HEK293T (cell line): ENCODE measurements around the gene RNF8.

Experiments
- CTCF ChIA-PET: fragments of 350-600 bp; formaldehyde crosslinking; extraction: SDS; loops from one replicate; lab custom pipeline; 2021; ENCODE audit warnings: antibody characterized with exemption, inconsistent platforms; lab: Yijun Ruan, JAX
- POLR2A ChIA-PET: fragments of 350-600 bp; formaldehyde crosslinking; extraction: SDS; loops from one replicate; lab custom pipeline; 2020; ENCODE audit warnings: antibody characterized with exemption, inconsistent platforms; lab: Yijun Ruan, JAX
- DNase-seq: peaks from one replicate; pipeline ENCODE4 v3.0.0; 2012; ENCODE audit warnings: mixed read lengths; ENCODE audit errors: extremely low spot score
- ARNT ChIP-seq: fragments of 450-650 bp; IDR thresholded peaks from 2 replicates; pipeline ENCODE4 v1.6.1; 2017; ENCODE audit warnings: mild to moderate bottlenecking
- BHLHE40 ChIP-seq: fragments of 450-650 bp; IDR thresholded peaks from 2 replicates; pipeline ENCODE4 v1.6.1; 2016; ENCODE audit warnings: mild to moderate bottlenecking, moderate library complexity, borderline replicate concordance
- CTBP1 ChIP-seq: fragments of 450-650 bp; IDR thresholded peaks from 2 replicates; pipeline ENCODE4 v1.6.1; 2016; ENCODE audit warnings: borderline replicate concordance
- ELF4 ChIP-seq: fragments of 450-650 bp; IDR thresholded peaks from 2 replicates; pipeline ENCODE4 v1.6.1; 2017; ENCODE audit warnings: antibody characterized with exemption
- FOXA1 ChIP-seq: fragments of 450-650 bp; IDR thresholded peaks from 2 replicates; pipeline ENCODE4 v1.6.1; 2016; ENCODE audit warnings: mild to moderate bottlenecking
- FOXK2 ChIP-seq: fragments of 450-650 bp; IDR thresholded peaks from 2 replicates; pipeline ENCODE4 v1.6.1; 2016; ENCODE audit warnings: mild to moderate bottlenecking
- FOXM1 ChIP-seq: fragments of 450-650 bp; IDR thresholded peaks from 2 replicates; pipeline ENCODE4 v1.6.1; 2017; ENCODE audit warnings: mild to moderate bottlenecking, borderline replicate concordance
- HDGF ChIP-seq: fragments of 450-650 bp; IDR thresholded peaks from 2 replicates; pipeline ENCODE4 v1.6.1; 2017; ENCODE audit warnings: antibody characterized with exemption, borderline replicate concordance
- L3MBTL2 ChIP-seq: fragments of 450-650 bp; conservative IDR thresholded peaks from 2 replicates; pipeline ENCODE4 v1.6.1; 2016; ENCODE audit warnings: mild to moderate bottlenecking
- LEF1 ChIP-seq: fragments of 450-650 bp; IDR thresholded peaks from 2 replicates; pipeline ENCODE4 v1.6.1; 2017; ENCODE audit warnings: mild to moderate bottlenecking, borderline replicate concordance
- NFRKB ChIP-seq: fragments of 450-650 bp; IDR thresholded peaks from 2 replicates; pipeline ENCODE4 v1.6.1; 2016; ENCODE audit warnings: mild to moderate bottlenecking, moderate library complexity
- PKNOX1 ChIP-seq: fragments of 450-650 bp; IDR thresholded peaks from 2 replicates; pipeline ENCODE4 v1.6.1; 2016
- SP1 ChIP-seq: fragments of 450-650 bp; IDR thresholded peaks from 2 replicates; pipeline ENCODE4 v1.6.1; 2017
- SUZ12 ChIP-seq: fragments of 450-650 bp; IDR thresholded peaks from 2 replicates; pipeline ENCODE4 v1.6.1; 2016; ENCODE audit warnings: mild to moderate bottlenecking
- TARDBP ChIP-seq: fragments of 450-650 bp; IDR thresholded peaks from 2 replicates; pipeline ENCODE4 v1.6.1; 2016
- ZNF384 ChIP-seq: fragments of 450-650 bp; IDR thresholded peaks from 2 replicates; pipeline ENCODE4 v1.6.1; 2016

RNF8 gene

GRCh38 chr6:37426058-37426944 lies 72.5 kb downstream of the RNF8 start:
- CTCF ChIA-PET = no interaction called here
- no peak for TF ChIP-seq NFRKB
- TF ChIP-seq LEF1 = no peak
- no peak for TF ChIP-seq L3MBTL2
- no peak for TF ChIP-seq ARNT
- no peak for TF ChIP-seq HDGF
- TF ChIP-seq FOXA1 = no peak
- no peak for TF ChIP-seq CTBP1
- TF ChIP-seq SP1 = no peak
- TF ChIP-seq ZNF384 = no peak
- no peak for TF ChIP-seq BHLHE40
- TF ChIP-seq TARDBP = no peak
- no peak for TF ChIP-seq SUZ12
- no peak for TF ChIP-seq ELF4
- TF ChIP-seq FOXM1 = no peak
- TF ChIP-seq FOXK2 = no peak
- no peak for TF ChIP-seq PKNOX1
- DNase-seq = no peak
- POLR2A ChIA-PET = no interaction called here

- no peak for TF ChIP-seq FOXM1
- no peak for TF ChIP-seq FOXK2
- no peak for TF ChIP-seq ZNF384
- no peak for TF ChIP-seq L3MBTL2
- TF ChIP-seq SUZ12 = no peak
- no peak for TF ChIP-seq LEF1
- TF ChIP-seq PKNOX1 = no peak
- TF ChIP-seq BHLHE40 = no peak
- no peak for TF ChIP-seq HDGF
- no peak for TF ChIP-seq ARNT
- no peak for TF ChIP-seq TARDBP
- no peak for TF ChIP-seq CTBP1
- TF ChIP-seq SP1 = no peak
- no peak for TF ChIP-seq NFRKB
- ChIA-PET CTCF (no interaction called here), POLR2A (no interaction called here)
- no peak for DNase-seq
These were observed 73.2 kb downstream of the RNF8 start for GRCh38 chr6:37426945-37427510.

DNA sequence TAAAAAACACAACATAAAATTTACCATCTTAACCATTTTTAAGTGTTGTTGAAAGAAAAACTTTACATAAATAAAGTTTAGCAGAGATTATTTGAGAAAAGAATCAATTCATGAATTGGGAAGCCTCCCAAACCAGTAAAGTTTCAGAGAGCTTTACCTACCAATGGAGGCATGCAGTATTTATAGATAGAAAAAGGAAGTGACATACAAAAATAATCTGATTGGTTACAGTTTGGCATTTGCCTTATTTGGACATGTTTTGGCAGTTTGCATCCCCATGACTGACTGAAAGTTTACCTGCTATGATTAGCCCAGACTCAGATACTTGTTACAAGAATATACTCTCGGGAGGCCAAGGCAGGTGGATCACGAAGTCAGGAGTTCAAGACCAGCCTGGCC lies 75.6 kb downstream of the RNF8 start:
- TF ChIP-seq PKNOX1 (no peak), ELF4 (no peak), ZNF384 (no peak), ARNT (no peak), FOXA1 (no peak), FOXK2 (no peak), LEF1 (no peak), TARDBP (no peak), BHLHE40 (no peak), SUZ12 (no peak), NFRKB (no peak), FOXM1 (no peak)
- no peak for DNase-seq
- POLR2A ChIA-PET = no interaction called here
- CTCF ChIA-PET = no interaction called here

GRCh38 chr6:37432590-37432915 lies 78.8 kb downstream of the RNF8 start:
- no peak for DNase-seq
- no peak for TF ChIP-seq BHLHE40
- no peak for TF ChIP-seq NFRKB
- no peak for TF ChIP-seq FOXM1
- no peak for TF ChIP-seq ELF4
- TF ChIP-seq ZNF384 = no peak
- TF ChIP-seq FOXK2 = no peak
- no peak for TF ChIP-seq PKNOX1
- TF ChIP-seq HDGF = 0 out of 2 replicates have a peak, but pooled peaks have one; percentile 49
- no peak for TF ChIP-seq SUZ12
- ChIA-PET CTCF (interaction anchor here (0.5 to 0.7 kb wide), 2 partner anchors 238 to 1363 kb away, joined by 3 read pairs; no protein-coding TSS in a partner anchor), POLR2A (interaction anchor here (0.5 to 2.0 kb wide), 13 partner anchors 9 to 1153 kb away, joined by 3 to 7 read pairs (median 3); partner anchors contain the start of genes PPIL1 and RNF8)
